Bronchial epithelial cell (primary cell): ENCODE results near the gene ITGB3. TPM values are rescaled to one million over a fixed set of nuclear protein-coding genes. Genes with fewer than 3 reads are reported as not detected.

ENCODE experiments used
- DNase-seq: peaks from one replicate; pipeline ENCODE4 v3.0.0-alpha.2; 2010; ENCODE audit warnings: low read depth
- FAIRE-seq: peaks from 2 replicates; lab custom pipeline; 2011; peaks lifted over from hg19 to GRCh38; lab: Jason Lieb, UNC
- H3K27me3 ChIP-seq: 2 replicates; pipeline ENCODE4 v1.5.1; 2011; ENCODE audit warnings: low read length; ENCODE audit not compliant: control insufficient read depth, insufficient read depth
- H3K36me3 ChIP-seq: 2 replicates; pipeline ENCODE4 v1.5.1; 2011; ENCODE audit warnings: low read length; ENCODE audit not compliant: control insufficient read depth, insufficient read depth
- H3K4me3 ChIP-seq: 2 replicates; pipeline ENCODE4 v1.5.1; 2011; ENCODE audit warnings: mild to moderate bottlenecking, low read depth, low read length, control low read depth
- CTCF ChIP-seq: IDR thresholded peaks from 2 replicates; pipeline ENCODE4 v1.5.1; 2011; ENCODE audit warnings: mild to moderate bottlenecking, moderate library complexity, low read length, control low read depth, inconsistent platforms; ENCODE audit not compliant: insufficient read depth, severe bottlenecking
- total RNA-seq: library from RNA; depleted of rRNA; stranded (reverse); fragments of >200 nt; gene quantifications from 2 replicates; pipeline ENCODE4 v1.2.1, GENCODE V29; 2014

Gene ITGB3
- total RNA-seq, 1 donor from 2014 or later: 0.26 TPM

- no peak for FAIRE-seq
- Histone ChIP-seq H3K27me3 (no peaks in the 10 kb centered on the region), H3K4me3 (no peak overlapping the region), H3K36me3 (no peaks in the 10 kb centered on the region)
- TF ChIP-seq CTCF: no peak
- DNase-seq: no peak
Measured at GRCh38 chr17:47310186-47310733, 56.6 kb downstream of the ITGB3 start.

- Histone ChIP-seq H3K27me3 (no peaks in the 10 kb centered on the region), H3K4me3 (no peak overlapping the region), H3K36me3 (no peaks in the 10 kb centered on the region)
- no peak for DNase-seq
- no peak for TF ChIP-seq CTCF
- no peak for FAIRE-seq
Measured at GRCh38 chr17:47311420-47311819, 57.8 kb downstream of the ITGB3 start.

- DNase-seq (peak; percentile 82), FAIRE-seq (no peak)
- no peaks in the 10 kb centered on the region for H3K27me3 ChIP-seq
- H3K4me3 ChIP-seq: no peak overlapping the region
- H3K36me3 ChIP-seq: no peaks in the 10 kb centered on the region
- TF ChIP-seq CTCF: peak; percentile 63
Measured at GRCh38 chr17:47315451-47316266, 62.0 kb downstream of the ITGB3 start.

- no peak for TF ChIP-seq CTCF
- H3K36me3 ChIP-seq: no peaks in the 10 kb centered on the region
- H3K4me3 ChIP-seq: no peak overlapping the region
- DNase-seq: peak; percentile 62
- FAIRE-seq: no peak
- no peaks in the 10 kb centered on the region for H3K27me3 ChIP-seq
Measured at GRCh38 chr17:47316311-47316710, 62.7 kb downstream of the ITGB3 start.

GRCh38 chr17:47317119-47317518 is 63.5 kb downstream of the ITGB3 start:
- Histone ChIP-seq H3K36me3 (no peaks in the 10 kb centered on the region), H3K27me3 (no peaks in the 10 kb centered on the region), H3K4me3 (no peak overlapping the region)
- DNase-seq (no peak), FAIRE-seq (no peak)
- TF ChIP-seq CTCF: no peak
